GM19035 (cell line): ENCODE measurements around the gene DLGAP5.

Experiments
- ATAC-seq: cut with Tn5 transposase; IDR thresholded peaks from one replicate; pipeline ENCODE4 v1.9.1; 2021; ENCODE audit not compliant: unreplicated experiment

The DLGAP5 gene

GRCh38 chr14:55130196-55130550 lies 61.2 kb downstream of the DLGAP5 start:
- ATAC-seq: no peak

- ATAC-seq: peak; percentile 70
Measured at GRCh38 chr14:55129428-55130195, 61.8 kb downstream of the DLGAP5 start.

GRCh38 chr14:55129086-55129427 lies 62.3 kb downstream of the DLGAP5 start, which contains the start of gene LGALS3:
Gene LGALS3 (plus strand): TSS chr14:55129252. CDS start chr14:55137374, 8,122 bp downstream.
- ATAC-seq: peak; percentile 61

DNA sequence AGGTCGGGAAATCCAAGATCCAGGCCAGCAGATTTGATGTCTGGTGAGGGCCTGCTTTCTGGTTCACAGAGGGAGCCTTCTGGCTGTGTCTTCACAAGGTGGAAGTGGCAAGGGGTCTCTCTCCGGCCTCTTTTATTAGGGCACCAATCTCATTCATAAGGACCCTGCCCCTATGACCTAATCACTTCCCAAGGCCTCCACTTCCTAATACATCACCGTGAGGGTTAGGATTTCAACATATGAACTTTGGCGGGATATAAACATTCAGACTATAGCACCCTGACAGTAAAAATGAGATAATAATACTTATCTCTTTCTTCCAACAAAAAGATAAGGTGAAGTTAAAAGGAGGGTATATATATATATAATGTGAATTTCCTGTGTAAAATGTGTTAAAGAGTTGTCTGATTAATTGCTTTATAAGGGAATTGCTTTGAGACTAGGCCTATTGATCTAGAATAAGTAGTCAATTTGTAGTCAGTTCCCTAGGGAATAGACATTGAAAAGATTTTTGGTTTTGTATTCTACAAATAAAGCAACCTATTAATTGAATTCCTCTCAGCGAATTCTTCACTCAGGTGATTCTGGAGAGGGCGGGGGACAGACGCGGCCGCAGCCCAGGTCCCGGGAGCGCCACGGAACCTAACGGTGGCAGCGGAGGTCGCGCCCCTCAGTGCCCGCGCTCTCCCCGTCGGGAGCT lies 62.8 kb downstream of the DLGAP5 start:
- no peak for ATAC-seq

DNA sequence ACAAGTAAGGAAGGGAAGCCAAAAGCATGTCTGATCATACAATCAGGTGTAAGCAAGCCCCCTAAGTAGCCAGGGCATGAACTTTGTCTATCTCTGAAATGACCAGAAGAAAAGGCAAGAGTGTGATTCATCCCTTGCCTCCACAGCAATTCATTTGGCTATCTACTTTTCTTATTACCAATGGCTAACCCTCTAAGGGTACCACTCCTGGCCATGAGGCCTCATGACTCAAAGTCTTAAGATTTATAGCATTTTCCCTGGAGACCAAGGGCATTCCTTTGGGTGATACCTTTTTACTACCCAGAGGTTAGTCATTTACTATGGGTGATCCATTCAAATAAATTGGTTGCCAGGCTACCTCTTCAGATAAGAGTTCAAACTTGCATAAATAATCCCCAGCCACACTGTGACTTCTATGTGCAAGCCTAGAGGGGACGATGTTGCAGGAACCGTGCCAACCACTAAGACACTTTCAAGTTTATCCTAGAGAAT lies 63.9 kb downstream of the DLGAP5 start:
- ATAC-seq: no peak

DNA sequence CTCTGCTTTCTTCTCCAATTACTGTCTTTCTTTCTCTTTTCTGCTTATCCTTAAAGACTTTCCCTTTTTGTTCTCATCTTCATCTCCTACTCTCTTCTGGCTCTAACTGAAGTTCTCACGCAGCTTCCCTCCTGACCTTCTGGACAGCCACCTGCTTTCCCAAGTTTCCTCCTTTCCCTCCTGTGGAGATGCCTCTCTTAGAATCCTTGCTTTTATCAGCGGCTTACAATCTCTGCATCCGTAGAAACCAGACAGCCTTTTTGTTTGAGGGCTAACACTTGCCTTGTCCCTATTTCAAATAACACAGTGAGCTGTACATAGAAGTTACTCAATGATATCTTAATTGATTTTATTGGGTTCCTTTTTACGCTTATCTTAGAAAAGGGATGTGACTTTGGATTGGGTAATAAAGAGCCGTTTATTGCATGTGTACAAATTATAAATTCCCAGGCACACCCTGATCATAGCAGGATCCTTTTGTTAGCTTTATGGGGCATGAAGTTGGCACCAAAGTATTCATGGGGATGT lies 64.4 kb downstream of the DLGAP5 start:
- no peak for ATAC-seq

GRCh38 chr14:55126034-55126433 lies 65.4 kb downstream of the DLGAP5 start:
- ATAC-seq: no peak

DNA sequence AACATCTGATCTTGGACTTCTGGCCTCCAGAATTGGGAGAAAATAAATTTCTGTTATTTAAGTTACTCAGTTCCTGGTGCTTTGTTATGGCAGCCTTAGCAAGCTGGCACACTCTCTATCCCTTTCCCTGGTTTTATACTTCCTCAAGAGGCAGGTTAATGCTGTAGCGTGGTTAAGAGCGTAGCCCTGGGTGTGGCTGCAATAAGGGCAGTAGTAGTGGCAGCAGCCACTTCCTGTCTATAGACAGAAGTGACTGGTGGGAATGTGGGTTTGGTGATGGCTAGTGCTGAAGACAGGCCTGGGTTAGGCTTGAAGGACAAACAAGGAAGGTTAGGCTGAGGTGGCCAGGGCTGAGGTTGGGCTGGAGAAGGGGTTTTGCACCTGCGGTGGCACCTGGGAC lies 66.0 kb downstream of the DLGAP5 start:
- ATAC-seq: no peak

DNA sequence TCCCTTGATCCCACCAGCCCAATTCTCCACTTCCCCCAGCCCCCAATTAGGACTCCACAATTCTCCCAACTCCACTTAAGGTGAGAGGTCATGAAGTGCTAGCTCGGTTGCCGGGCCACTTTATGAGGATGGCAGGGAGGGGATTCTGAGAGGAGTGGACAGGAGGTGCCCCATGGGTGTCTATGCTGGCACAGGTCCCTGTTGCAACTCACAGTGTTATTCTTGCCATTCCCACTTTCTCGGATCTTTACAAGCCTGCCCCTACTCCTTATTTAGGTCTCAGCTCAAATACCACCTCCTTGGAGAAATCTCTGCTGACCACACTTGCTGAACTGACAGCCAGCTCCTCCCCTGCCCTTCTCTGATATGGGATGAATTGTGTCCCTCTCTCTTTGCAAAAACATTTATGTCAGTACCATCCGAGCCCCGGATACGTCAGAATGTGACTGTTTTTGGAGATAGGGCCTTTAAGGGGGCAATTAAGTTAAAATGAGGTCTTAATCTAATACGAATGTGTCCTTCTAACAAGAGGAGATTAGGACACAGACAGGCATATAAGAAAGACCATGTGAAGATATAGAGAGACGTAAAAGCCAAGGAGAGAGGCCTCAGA lies 66.5 kb downstream of the DLGAP5 start:
- ATAC-seq: no peak

GRCh38 chr14:55123852-55124639 lies 67.3 kb downstream of the DLGAP5 start:
- ATAC-seq: no peak

DNA sequence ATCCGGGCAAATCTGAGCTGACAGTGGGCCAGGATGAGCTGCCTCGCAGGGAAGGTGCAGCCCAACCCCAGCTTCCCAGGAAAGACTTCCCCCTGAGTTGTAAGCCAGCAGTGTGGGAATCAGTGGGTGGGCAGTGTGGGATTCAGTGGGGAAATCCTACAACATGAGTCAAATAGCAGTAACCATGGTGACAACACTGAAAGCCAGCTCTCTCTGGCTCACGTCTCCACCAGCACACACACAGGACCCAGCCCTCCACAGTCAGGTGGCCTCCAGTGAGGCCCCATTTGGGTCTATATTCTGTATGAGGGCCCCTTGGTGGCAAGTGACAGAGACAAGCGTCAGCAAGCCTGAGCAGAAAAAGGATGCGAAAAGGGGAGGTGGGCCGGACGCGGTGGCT lies 68.3 kb downstream of the DLGAP5 start:
- no peak for ATAC-seq

GRCh38 chr14:55122440-55122986 lies 68.9 kb downstream of the DLGAP5 start:
- ATAC-seq: no peak

DNA sequence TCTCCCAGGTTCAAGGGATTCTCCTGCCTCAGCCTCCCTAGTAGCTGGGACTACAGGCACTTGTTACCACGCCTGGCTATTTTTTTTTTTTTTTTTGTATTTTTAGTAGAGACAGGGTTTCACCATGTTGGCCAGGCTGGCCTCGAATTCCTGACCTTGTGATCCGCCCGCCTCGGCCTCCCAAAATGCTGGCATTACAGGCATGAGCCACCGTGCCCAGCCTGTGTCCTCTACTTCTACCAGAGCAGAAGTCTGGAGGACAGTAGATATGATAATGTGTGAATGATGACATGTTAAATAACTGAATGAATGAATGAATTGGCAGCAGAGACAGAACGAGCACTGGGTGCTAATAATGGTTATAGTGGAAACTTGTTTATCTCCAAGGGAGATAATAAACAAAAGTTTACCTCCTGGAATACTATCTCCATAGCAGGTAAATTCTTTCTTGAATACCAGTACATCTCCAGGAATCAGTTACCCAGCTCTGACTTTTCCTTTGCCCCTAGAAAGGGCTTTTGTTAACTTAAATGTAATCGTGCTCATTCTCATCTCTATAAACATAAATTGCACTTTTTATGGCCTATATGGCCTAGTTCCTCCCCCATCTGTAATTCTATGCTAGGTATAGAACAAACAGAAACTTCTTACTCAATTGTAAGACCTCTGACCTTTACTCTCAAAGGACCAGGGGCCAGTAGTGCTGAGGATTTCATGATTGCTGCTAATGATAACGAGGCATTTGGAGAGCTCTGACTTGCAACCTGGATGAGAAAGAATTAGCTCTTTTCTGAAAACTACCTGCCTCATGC lies 69.6 kb downstream of the DLGAP5 start:
- no peak for ATAC-seq

GRCh38 chr14:55120571-55121495 lies 70.6 kb downstream of the DLGAP5 start:
- ATAC-seq: no peak

DNA sequence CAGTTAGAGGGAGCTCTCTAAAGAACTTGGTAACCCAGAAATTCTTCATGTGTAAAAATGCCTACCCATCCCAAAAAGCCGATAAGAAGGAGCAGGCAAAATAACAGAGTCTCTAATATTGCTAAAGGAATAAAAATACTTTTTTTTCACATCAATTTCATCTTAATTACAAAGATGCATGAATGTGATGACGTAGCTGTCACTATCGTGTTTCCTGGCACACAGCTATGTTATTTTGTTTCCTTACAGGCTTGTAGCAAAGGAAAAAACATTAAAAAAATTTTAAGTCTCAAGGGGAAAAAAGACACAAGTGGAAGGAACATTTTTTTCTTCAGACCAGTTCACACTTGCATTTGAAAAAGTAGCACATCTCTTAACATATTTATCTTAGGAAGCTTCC lies 72.6 kb downstream of the DLGAP5 start:
- no peak for ATAC-seq

DNA sequence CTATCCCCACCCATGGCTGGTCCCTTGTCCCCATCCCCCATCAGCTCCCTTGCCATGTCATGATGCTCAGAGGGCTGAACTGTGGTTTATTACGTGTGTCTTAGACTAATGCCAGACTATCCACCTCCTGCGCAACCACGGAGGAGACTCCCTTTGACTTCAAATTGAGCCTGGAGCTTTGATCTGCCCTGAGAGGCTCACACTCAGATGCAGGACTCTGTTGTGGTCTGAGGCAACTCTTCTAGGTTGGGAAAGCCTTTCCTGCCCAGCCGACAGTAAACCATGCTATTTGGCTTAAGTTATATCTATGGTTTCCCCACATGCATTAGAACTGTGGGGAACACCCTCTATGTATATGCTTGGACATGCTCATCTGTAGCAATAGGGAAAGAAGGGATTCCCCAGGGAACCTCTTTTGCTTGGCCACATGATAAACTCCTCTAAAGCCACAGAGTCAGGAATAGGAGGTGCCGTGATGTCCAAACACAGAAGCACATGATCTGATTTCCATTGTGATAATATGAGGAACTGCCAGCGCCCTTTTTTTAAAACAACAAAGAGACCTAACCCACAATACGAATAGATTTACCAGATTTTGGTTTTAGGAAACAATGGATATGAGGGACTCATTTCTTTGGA lies 73.5 kb downstream of the DLGAP5 start:
- no peak for ATAC-seq

DNA sequence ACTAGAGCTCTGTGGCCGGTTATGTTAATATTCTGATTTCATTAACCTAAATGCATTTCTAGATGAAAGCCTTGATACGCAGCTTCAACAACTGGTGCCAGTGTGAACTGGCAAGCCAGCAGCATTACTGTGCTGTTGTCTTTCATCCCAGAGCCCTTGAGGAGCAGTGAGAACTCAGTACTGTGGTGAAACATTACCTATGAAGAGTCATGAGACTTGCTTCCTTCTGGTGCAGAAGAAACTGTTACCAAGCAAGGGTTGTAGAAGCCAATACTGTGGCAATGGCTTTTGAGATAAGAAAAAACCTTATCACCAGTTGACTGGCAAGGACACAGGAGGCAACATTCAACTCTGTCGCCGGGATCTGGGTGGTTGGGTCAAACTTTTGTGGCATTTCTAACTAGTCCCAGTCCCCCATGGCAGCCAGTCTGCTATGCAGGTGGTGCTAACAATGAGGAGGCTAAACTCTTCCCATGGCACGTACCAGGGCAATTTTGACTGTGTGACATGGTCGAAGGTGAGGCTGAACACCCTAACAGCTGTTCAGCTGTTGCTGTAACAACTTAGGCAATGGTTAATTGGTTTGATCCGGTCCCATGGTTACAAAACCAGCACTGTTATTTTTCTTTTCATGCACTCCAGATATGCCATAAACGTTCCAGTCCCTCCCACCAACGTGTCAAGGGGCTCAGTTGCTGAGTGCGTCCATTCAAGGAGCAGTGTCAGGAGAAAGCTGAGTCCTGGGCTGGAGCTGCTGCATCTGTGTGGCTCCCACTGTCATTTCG lies 74.9 kb downstream of the DLGAP5 start:
- ATAC-seq: no peak

- ATAC-seq: no peak
Measured at GRCh38 chr14:55115861-55116245, 75.5 kb downstream of the DLGAP5 start.
